ENCODE results near the gene ADCYAP1R1.

ADCYAP1R1 gene

GRCh38 chr7:31027161-31027965, 24.7 kb upstream of the ADCYAP1R1 start:
- H3K9me2 ChIP-seq (replicated peaks; ENCODE audit: low read depth, low read length), result no peaks in the 10 kb centered on the region
- no peaks in the 10 kb centered on the region for H4K20me1 ChIP-seq (ENCODE audit: insufficient read depth, low read length, poor library complexity, severe bottlenecking)
- no peaks in the 10 kb centered on the region for H3K36me3 ChIP-seq (ENCODE audit: insufficient read depth, low read length)
- H3K79me2 ChIP-seq (ENCODE audit: insufficient read depth, low read length), result no peaks in the 10 kb centered on the region
- H2AFZ ChIP-seq (ENCODE audit: low read length), result no peak overlapping the region
- no peaks in the 10 kb centered on the region for H3K27me3 ChIP-seq (ENCODE audit: insufficient read depth, low read length, poor library complexity, severe bottlenecking)
- TF ChIP-seq EZH2phosphoT487 (IDR thresholded peaks at IDR 0.05; ENCODE audit: borderline replicate concordance) (no peak), CTCF (conservative IDR thresholded peaks at IDR 0.05; ENCODE audit: low read length) (no peak)
- H3F3A ChIP-seq (ENCODE audit: low read depth), result no peaks in the 10 kb centered on the region
- no peak overlapping the region for H3K4me3 ChIP-seq (ENCODE audit: low read length, poor library complexity, severe bottlenecking)
- peaks cover 3% of the 10 kb centered on the region for H3K4me1 ChIP-seq (ENCODE audit: insufficient read depth, low read length, poor library complexity, severe bottlenecking)
- H3K9ac ChIP-seq (ENCODE audit: low read depth, low read length, poor library complexity, severe bottlenecking), result no peak overlapping the region
- no peak overlapping the region for H3K4me2 ChIP-seq (ENCODE audit: low read depth, low read length, poor library complexity, severe bottlenecking)
- H3K9me3 ChIP-seq (ENCODE audit: insufficient read depth, low read depth, low read length), result peaks cover 6% of the 10 kb centered on the region; the same call in 1 of the 2 replicates

GRCh38 chr7:31028006-31028405, 24.1 kb upstream of the ADCYAP1R1 start:
- no peak for TF ChIP-seq EZH2phosphoT487 (IDR thresholded peaks at IDR 0.05; ENCODE audit: borderline replicate concordance)
- TF ChIP-seq CTCF (conservative IDR thresholded peaks at IDR 0.05; ENCODE audit: low read length), result no peak
- Histone ChIP-seq H3K4me3 (ENCODE audit: low read length, poor library complexity, severe bottlenecking) (no peak overlapping the region), H3F3A (ENCODE audit: low read depth) (no peaks in the 10 kb centered on the region), H3K4me1 (ENCODE audit: insufficient read depth, low read length, poor library complexity, severe bottlenecking) (peaks cover 3% of the 10 kb centered on the region), H3K27me3 (ENCODE audit: insufficient read depth, low read length, poor library complexity, severe bottlenecking) (no peaks in the 10 kb centered on the region), H3K9me3 (ENCODE audit: insufficient read depth, low read depth, low read length) (peaks cover 6% of the 10 kb centered on the region; the same call in 1 of the 2 replicates), H3K4me2 (ENCODE audit: low read depth, low read length, poor library complexity, severe bottlenecking) (no peak overlapping the region), H3K79me2 (ENCODE audit: insufficient read depth, low read length) (no peaks in the 10 kb centered on the region), H2AFZ (ENCODE audit: low read length) (no peak overlapping the region), H3K9me2 (replicated peaks; ENCODE audit: low read depth, low read length) (no peaks in the 10 kb centered on the region), H4K20me1 (ENCODE audit: insufficient read depth, low read length, poor library complexity, severe bottlenecking) (no peaks in the 10 kb centered on the region), H3K9ac (ENCODE audit: low read depth, low read length, poor library complexity, severe bottlenecking) (no peak overlapping the region), H3K36me3 (ENCODE audit: insufficient read depth, low read length) (no peaks in the 10 kb centered on the region)

GRCh38 chr7:31028417-31028992, 23.6 kb upstream of the ADCYAP1R1 start:
- peaks cover 3% of the 10 kb centered on the region for H3K4me1 ChIP-seq (ENCODE audit: insufficient read depth, low read length, poor library complexity, severe bottlenecking)
- no peaks in the 10 kb centered on the region for H4K20me1 ChIP-seq (ENCODE audit: insufficient read depth, low read length, poor library complexity, severe bottlenecking)
- TF ChIP-seq CTCF (conservative IDR thresholded peaks at IDR 0.05; ENCODE audit: low read length) (no peak), EZH2phosphoT487 (IDR thresholded peaks at IDR 0.05; ENCODE audit: borderline replicate concordance) (no peak)
- no peaks in the 10 kb centered on the region for H3F3A ChIP-seq (ENCODE audit: low read depth)
- no peaks in the 10 kb centered on the region for H3K79me2 ChIP-seq (ENCODE audit: insufficient read depth, low read length)
- no peak overlapping the region for H2AFZ ChIP-seq (ENCODE audit: low read length)
- no peaks in the 10 kb centered on the region for H3K9me2 ChIP-seq (replicated peaks; ENCODE audit: low read depth, low read length)
- H3K4me2 ChIP-seq (ENCODE audit: low read depth, low read length, poor library complexity, severe bottlenecking), result no peak overlapping the region
- H3K9ac ChIP-seq (ENCODE audit: low read depth, low read length, poor library complexity, severe bottlenecking), result no peak overlapping the region
- H3K4me3 ChIP-seq (ENCODE audit: low read length, poor library complexity, severe bottlenecking), result no peak overlapping the region
- no peaks in the 10 kb centered on the region for H3K27me3 ChIP-seq (ENCODE audit: insufficient read depth, low read length, poor library complexity, severe bottlenecking)
- no peaks in the 10 kb centered on the region for H3K36me3 ChIP-seq (ENCODE audit: insufficient read depth, low read length)
- peaks cover 6% of the 10 kb centered on the region; the same call in 1 of the 2 replicates for H3K9me3 ChIP-seq (ENCODE audit: insufficient read depth, low read depth, low read length)
